Thoracic aorta (tissue), 2 donors: ENCODE measurements around the gene SLC9A4. TPM values are rescaled to one million over a fixed set of nuclear protein-coding genes. Genes with fewer than 3 reads are reported as not detected.

ENCODE experiments used
- ATAC-seq: fragments of 150-250 bp; one replicate; pipeline ENCODE4 v1.8.0; 2017; ENCODE audit warnings: low read depth; ENCODE audit not compliant: insufficient number of reproducible peaks, low FRiP score
- DNase-seq: peaks from one replicate; pipeline ENCODE4 v3.0.0-alpha.2; 2020; ENCODE audit warnings: low spot score
- H3K27ac ChIP-seq, 2 donors: fragments of 200-600 bp; sonication (generic); 1 replicate in 1 of 2; 2 replicates in 1 of 2; pipeline ENCODE4 v1.5.1; 2016; ENCODE audit warnings: mild to moderate bottlenecking in 2 of 2, moderate library complexity in 2 of 2
- H3K27me3 ChIP-seq: fragments of 200-600 bp; sonication (generic); replicated peaks from 2 replicates; pipeline ENCODE4 v1.6.0; 2016; ENCODE audit warnings: mild to moderate bottlenecking; ENCODE audit not compliant: insufficient read depth
- H3K36me3 ChIP-seq: fragments of 200-600 bp; sonication (generic); one replicate; pipeline ENCODE4 v1.5.1; 2016
- H3K4me1 ChIP-seq, 2 donors: fragments of 200-600 bp; sonication (generic); 1 replicate in 1 of 2; 2 replicates in 1 of 2; pipeline versions ENCODE4 v1.5.1 to v1.6.0; 2016; ENCODE audit warnings: low read depth in 2 of 2, mild to moderate bottlenecking in 1 of 2; ENCODE audit not compliant: control insufficient read depth in 1 of 2
- H3K4me3 ChIP-seq: fragments of 200-600 bp; sonication (generic); 2 replicates; pipeline ENCODE4 v1.5.1; 2016; ENCODE audit warnings: mild to moderate bottlenecking
- H3K9me3 ChIP-seq: fragments of 200-600 bp; sonication (generic); 2 replicates; pipeline ENCODE4 v1.5.1; 2016
- total RNA-seq, 2 donors: library from RNA; depleted of rRNA; stranded (reverse); fragments of >200 nt; gene quantifications; one replicate each; pipeline versions ENCODE4 v1.1.0 to v1.2.3, GENCODE V29; 2016
- TF ChIP-seq, protein P1 (sequence below): fragments of 200-600 bp; sonication (generic); IDR thresholded peaks from one replicate; pipeline ENCODE4 v1.5.1; 2019; ENCODE audit warnings: antibody characterized with exemption

SLC9A4 gene, protein sequence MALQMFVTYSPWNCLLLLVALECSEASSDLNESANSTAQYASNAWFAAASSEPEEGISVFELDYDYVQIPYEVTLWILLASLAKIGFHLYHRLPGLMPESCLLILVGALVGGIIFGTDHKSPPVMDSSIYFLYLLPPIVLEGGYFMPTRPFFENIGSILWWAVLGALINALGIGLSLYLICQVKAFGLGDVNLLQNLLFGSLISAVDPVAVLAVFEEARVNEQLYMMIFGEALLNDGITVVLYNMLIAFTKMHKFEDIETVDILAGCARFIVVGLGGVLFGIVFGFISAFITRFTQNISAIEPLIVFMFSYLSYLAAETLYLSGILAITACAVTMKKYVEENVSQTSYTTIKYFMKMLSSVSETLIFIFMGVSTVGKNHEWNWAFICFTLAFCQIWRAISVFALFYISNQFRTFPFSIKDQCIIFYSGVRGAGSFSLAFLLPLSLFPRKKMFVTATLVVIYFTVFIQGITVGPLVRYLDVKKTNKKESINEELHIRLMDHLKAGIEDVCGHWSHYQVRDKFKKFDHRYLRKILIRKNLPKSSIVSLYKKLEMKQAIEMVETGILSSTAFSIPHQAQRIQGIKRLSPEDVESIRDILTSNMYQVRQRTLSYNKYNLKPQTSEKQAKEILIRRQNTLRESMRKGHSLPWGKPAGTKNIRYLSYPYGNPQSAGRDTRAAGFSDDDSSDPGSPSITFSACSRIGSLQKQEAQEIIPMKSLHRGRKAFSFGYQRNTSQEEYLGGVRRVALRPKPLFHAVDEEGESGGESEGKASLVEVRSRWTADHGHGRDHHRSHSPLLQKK
- 1 to 10 TPM in 1 of 2 donors, not detected in 1; 1.4 TPM for total RNA-seq

DNA sequence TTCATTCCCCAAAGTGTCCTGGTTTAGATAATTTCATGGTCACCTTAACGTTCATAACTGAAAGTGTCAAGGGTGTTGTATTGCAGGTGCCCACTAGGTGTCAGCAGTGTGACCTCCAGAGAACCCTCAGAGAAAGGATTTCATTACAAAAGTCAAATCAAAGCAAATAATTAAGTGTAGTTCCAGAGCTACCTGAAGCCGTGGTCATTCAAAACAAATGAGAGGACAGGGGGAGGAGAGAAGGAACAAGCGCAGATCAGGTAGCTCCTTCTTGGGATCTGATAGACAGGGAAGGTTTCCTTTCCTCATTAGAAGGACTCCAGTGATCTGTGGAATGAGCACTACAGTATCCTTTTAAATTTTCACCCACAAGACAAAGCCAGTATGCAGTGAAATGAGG is at the start of gene SLC9A4:
Gene SLC9A4 (plus strand): TSS at position 207 of the 400 bp plus-strand sequence. CDS start 534 bp downstream, outside the sequence.
- Histone ChIP-seq H3K9me3 (peaks cover 3% of the 10 kb centered on the region), H3K4me1 (no peaks in the 10 kb centered on the region), H3K27me3 (no peaks in the 10 kb centered on the region), H3K4me3 (no peak within 1 kb of the TSS), H3K36me3 (no peaks in the 10 kb centered on the region), H3K27ac (no peak within 1 kb of the TSS)
- DNase-seq (no peak), ATAC-seq (no peak)
- TF ChIP-seq, protein P1, sequence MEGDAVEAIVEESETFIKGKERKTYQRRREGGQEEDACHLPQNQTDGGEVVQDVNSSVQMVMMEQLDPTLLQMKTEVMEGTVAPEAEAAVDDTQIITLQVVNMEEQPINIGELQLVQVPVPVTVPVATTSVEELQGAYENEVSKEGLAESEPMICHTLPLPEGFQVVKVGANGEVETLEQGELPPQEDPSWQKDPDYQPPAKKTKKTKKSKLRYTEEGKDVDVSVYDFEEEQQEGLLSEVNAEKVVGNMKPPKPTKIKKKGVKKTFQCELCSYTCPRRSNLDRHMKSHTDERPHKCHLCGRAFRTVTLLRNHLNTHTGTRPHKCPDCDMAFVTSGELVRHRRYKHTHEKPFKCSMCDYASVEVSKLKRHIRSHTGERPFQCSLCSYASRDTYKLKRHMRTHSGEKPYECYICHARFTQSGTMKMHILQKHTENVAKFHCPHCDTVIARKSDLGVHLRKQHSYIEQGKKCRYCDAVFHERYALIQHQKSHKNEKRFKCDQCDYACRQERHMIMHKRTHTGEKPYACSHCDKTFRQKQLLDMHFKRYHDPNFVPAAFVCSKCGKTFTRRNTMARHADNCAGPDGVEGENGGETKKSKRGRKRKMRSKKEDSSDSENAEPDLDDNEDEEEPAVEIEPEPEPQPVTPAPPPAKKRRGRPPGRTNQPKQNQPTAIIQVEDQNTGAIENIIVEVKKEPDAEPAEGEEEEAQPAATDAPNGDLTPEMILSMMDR = peak; percentile 85

DNA sequence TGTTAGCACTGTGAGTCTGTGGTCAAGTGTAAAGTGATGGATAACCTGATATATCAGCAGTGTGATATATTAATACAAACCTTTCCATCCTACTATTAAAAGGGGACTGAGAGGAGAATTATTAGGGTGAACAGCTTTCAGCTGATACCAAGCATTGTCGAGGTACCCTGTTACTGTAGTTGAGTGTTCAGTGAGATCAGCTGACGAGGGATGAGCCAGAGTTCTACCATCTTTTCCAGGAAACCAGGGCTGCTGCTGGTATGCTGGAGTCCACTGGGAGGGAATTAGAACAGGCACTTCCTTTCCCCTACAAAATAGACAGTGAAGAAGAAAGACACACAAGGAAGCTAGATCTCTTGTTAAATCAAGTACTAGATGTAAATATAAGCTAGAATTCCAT is 49.7 kb upstream of the SLC9A4 start:
- H3K27me3 ChIP-seq = no peaks in the 10 kb centered on the region
- H3K4me1 ChIP-seq = no peaks in the 10 kb centered on the region
- ATAC-seq = no peak
- TF ChIP-seq, protein P1 = no peak
- no peak overlapping the region for H3K4me3 ChIP-seq
- no peaks in the 10 kb centered on the region for H3K36me3 ChIP-seq
- no peaks in the 10 kb centered on the region for H3K9me3 ChIP-seq
- no peak for DNase-seq
- H3K27ac ChIP-seq = no peak overlapping the region

DNA sequence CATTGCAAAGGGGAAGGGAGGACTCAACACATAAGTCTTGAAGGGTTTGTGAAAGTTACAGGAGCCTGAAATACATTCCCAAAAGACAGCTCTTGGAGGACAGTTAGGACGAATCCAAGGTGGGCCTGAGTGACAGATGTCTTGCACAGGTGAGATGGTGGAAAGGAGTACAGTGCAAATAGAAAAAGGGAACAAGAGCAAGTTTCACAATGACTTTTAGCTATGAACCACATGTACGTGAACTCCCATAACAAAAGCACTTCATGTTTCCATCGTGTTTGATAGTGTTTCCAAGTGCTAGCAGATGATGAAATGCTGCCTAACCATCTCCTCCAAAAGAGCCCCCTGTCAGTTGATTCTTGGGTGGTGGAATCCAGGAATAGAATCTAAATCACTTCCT is 48.3 kb upstream of the SLC9A4 start:
- no peaks in the 10 kb centered on the region for H3K27me3 ChIP-seq
- ATAC-seq = no peak
- TF ChIP-seq, protein P1 = no peak

DNA sequence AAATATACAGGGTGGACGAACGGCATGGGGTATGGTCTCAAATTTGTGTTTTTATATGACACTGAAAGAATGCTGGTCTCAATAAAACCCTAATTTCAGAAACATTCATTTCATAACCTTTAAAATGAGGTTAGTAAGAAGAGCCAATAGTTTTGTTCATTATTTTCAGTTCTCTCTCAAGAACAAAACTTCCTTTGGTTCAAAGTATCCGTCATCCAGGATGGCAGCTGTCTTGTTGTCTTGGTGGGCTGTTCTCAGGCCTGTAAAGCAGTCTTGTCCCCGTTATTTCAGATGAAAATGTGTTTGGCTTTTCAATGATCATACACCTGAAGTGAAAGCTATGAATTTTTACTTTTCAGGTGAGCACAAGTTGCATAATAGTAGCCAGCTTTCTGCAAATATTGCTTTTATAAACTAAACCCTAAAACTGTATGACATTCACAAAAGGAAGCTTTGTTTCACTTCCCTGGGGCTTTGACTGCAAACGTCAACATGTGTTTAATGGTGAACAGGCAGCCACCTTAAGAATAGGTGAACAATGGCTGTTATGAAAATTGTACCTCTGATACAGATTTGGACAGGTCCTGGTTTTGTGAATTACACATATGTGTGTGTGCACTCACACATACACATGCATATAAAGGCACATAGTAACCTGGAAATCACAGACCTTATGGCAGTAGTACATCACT is 47.4 kb upstream of the SLC9A4 start:
- Histone ChIP-seq H3K4me1 (no peaks in the 10 kb centered on the region), H3K4me3 (no peak overlapping the region), H3K36me3 (no peaks in the 10 kb centered on the region), H3K9me3 (no peaks in the 10 kb centered on the region), H3K27me3 (no peaks in the 10 kb centered on the region), H3K27ac (no peak overlapping the region)
- DNase-seq (no peak), ATAC-seq (no peak)
- TF ChIP-seq, protein P1 = no peak

More for the DNA sequence above, 48.3 kb upstream of the SLC9A4 start:
- Histone ChIP-seq H3K4me3 (no peak overlapping the region), H3K36me3 (no peaks in the 10 kb centered on the region), H3K27ac (no peak overlapping the region), H3K4me1 (no peaks in the 10 kb centered on the region), H3K9me3 (no peaks in the 10 kb centered on the region)
- DNase-seq = no peak

DNA sequence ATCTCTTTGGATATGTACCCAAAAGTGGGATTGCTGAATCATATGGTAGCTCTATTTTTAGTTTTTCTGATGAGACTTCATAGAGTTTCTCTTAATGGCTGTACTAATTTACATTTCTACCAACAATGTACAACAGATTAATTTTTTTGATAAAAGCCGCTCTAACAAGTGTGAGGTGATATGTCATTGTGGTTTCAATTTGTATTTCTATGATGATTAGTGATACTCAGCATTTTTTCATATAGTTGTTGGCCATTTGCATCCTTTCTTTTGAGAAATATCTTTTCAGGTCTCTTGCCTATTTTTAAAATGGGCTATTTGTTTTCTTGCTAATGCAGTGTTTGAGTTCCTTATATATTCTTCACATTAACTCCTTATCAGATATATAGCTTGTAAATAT is 45.8 kb upstream of the SLC9A4 start:
- H3K27ac ChIP-seq = no peak overlapping the region
- DNase-seq (no peak), ATAC-seq (no peak)
- H3K27me3 ChIP-seq = no peaks in the 10 kb centered on the region
- H3K4me3 ChIP-seq = no peak overlapping the region
- no peaks in the 10 kb centered on the region for H3K36me3 ChIP-seq
- no peaks in the 10 kb centered on the region for H3K4me1 ChIP-seq
- no peaks in the 10 kb centered on the region for H3K9me3 ChIP-seq
- TF ChIP-seq, protein P1 = no peak
